GM23338 (cell line): Measurements from ENCODE around the gene SPINK14. TPM values are rescaled to one million over a fixed set of nuclear protein-coding genes. Genes with fewer than 3 reads are reported as not detected.

ENCODE experiments used
- ATAC-seq: fragments of 200-7000 bp; cut with Tn5 transposase; 3 replicates; pipeline ENCODE4 v1.9.1; 2020
- DNase-seq: peaks from one replicate; pipeline ENCODE4 v3.0.0-alpha.2; 2015; ENCODE audit warnings: low spot score
- H2AFZ ChIP-seq: fragments of 200-600 bp; sonication (generic); 2 replicates; pipeline ENCODE4 v1.8.0; 2016; ENCODE audit warnings: antibody characterized with exemption, mild to moderate bottlenecking, moderate library complexity
- H3F3A ChIP-seq: fragments of 200-600 bp; sonication (generic); replicated peaks from 2 replicates; pipeline ENCODE4 v1.8.0; 2017; ENCODE audit warnings: antibody characterized with exemption, mixed run types, low read depth
- H3K27ac ChIP-seq: fragments of 200-600 bp; sonication (generic); 2 replicates; pipeline ENCODE4 v1.6.1; 2016; ENCODE audit warnings: low read depth
- H3K27me3 ChIP-seq: fragments of 200-600 bp; sonication (generic); 2 replicates; pipeline ENCODE4 v1.8.0; 2016; ENCODE audit warnings: mild to moderate bottlenecking, mixed run types, moderate library complexity; ENCODE audit not compliant: insufficient read depth
- H3K36me3 ChIP-seq: fragments of 200-600 bp; sonication (generic); 2 replicates; pipeline ENCODE4 v1.8.0; 2016; ENCODE audit warnings: mild to moderate bottlenecking; ENCODE audit not compliant: insufficient read depth
- H3K4me1 ChIP-seq: fragments of 200-600 bp; sonication (generic); 2 replicates; pipeline ENCODE4 v1.8.0; 2016; ENCODE audit warnings: mild to moderate bottlenecking, moderate library complexity; ENCODE audit not compliant: insufficient read depth
- H3K4me2 ChIP-seq: fragments of 200-600 bp; sonication (generic); 2 replicates; pipeline ENCODE4 v1.7.1; 2017; ENCODE audit warnings: mixed run types
- H3K4me3 ChIP-seq: fragments of 200-600 bp; sonication (generic); 2 replicates; pipeline ENCODE4 v1.6.1; 2016; ENCODE audit warnings: mixed run types
- H3K79me2 ChIP-seq: fragments of 200-600 bp; sonication (generic); replicated peaks from 2 replicates; pipeline ENCODE4 v1.8.0; 2017; ENCODE audit warnings: mild to moderate bottlenecking; ENCODE audit not compliant: insufficient read depth
- H3K9me2 ChIP-seq: fragments of 200-600 bp; sonication (generic); 2 replicates; pipeline ENCODE4 v1.8.0; 2017; ENCODE audit not compliant: insufficient read depth
- H4K20me1 ChIP-seq: fragments of 200-600 bp; sonication (generic); replicated peaks from 2 replicates; pipeline ENCODE4 v1.8.0; 2017; ENCODE audit warnings: mild to moderate bottlenecking; ENCODE audit not compliant: insufficient read depth
- H3K27ac Mint-ChIP-seq: 2 replicates; pipeline ENCODE4 v1.8.0; 2020; ENCODE audit warnings: inconsistent platforms, mild to moderate bottlenecking, moderate library complexity, mixed read lengths
- H3K27me3 Mint-ChIP-seq: 3 replicates; pipeline ENCODE4 v1.8.0; 2022; ENCODE audit warnings: low read depth, mild to moderate bottlenecking, moderate library complexity, mixed read lengths, inconsistent platforms; ENCODE audit not compliant: insufficient read depth, poor library complexity
- H3K36me3 Mint-ChIP-seq: 3 replicates; pipeline ENCODE4 v1.8.0; 2021; ENCODE audit warnings: low read depth, mild to moderate bottlenecking, inconsistent platforms, moderate library complexity, mixed read lengths
- H3K4me1 Mint-ChIP-seq: 3 replicates; pipeline ENCODE4 v1.8.0; 2020; ENCODE audit warnings: mild to moderate bottlenecking, inconsistent platforms, mixed read lengths
- H3K4me3 Mint-ChIP-seq: 3 replicates; pipeline ENCODE4 v1.8.0; 2021; ENCODE audit warnings: moderate library complexity, mild to moderate bottlenecking, inconsistent platforms, mixed read lengths
- H3K9me3 Mint-ChIP-seq: 3 replicates; pipeline ENCODE4 v1.8.0; 2020; ENCODE audit warnings: moderate library complexity, mild to moderate bottlenecking, inconsistent platforms, mixed read lengths
- CREB1 ChIP-seq: fragments of 250-450 bp; sonication (Bioruptor Pico); IDR thresholded peaks from 2 replicates; pipeline ENCODE4 v1.5.0; 2020; ENCODE audit warnings: low read depth, mild to moderate bottlenecking, moderate library complexity
- EZH2 ChIP-seq: fragments of 200-600 bp; sonication (generic); IDR thresholded peaks from one replicate; pipeline ENCODE4 v1.8.0; 2017; ENCODE audit warnings: antibody characterized with exemption, mild to moderate bottlenecking, low read depth; ENCODE audit not compliant: unreplicated experiment
- EZH2phosphoT487 ChIP-seq: fragments of 200-600 bp; sonication (generic); IDR thresholded peaks from one replicate; pipeline ENCODE4 v1.8.1; 2018; ENCODE audit warnings: antibody characterized with exemption; ENCODE audit not compliant: unreplicated experiment
- JUNB ChIP-seq: IDR thresholded peaks from one replicate; pipeline ENCODE4 v1.6.1; 2016; ENCODE audit warnings: antibody characterized with exemption; ENCODE audit not compliant: unreplicated experiment
- NANOG ChIP-seq: IDR thresholded peaks from 2 replicates; pipeline ENCODE4 v1.6.1; 2016; ENCODE audit warnings: antibody characterized with exemption, borderline replicate concordance
- POLR2AphosphoS5 ChIP-seq: IDR thresholded peaks from 2 replicates; pipeline ENCODE4 v1.6.1; 2016; ENCODE audit warnings: antibody characterized with exemption, low read depth
- STAT1 ChIP-seq: IDR thresholded peaks from one replicate; pipeline ENCODE4 v1.6.1; 2016; ENCODE audit warnings: antibody characterized with exemption; ENCODE audit not compliant: unreplicated experiment
- ZNF114 ChIP-seq: fragments of 250-450 bp; sonication (Bioruptor Pico); IDR thresholded peaks from 2 replicates; pipeline ENCODE4 v1.5.0; 2020; ENCODE audit warnings: mild to moderate bottlenecking, moderate library complexity
- ZNF331 ChIP-seq: fragments of 250-450 bp; sonication (Bioruptor Pico); IDR thresholded peaks from 2 replicates; pipeline ENCODE4 v1.5.0; 2020; ENCODE audit warnings: low read depth, mild to moderate bottlenecking, moderate library complexity
- polyA plus RNA-seq: library from polyadenylated mRNA; unstranded; fragments of >200 nt; fragmentation: Nextera tagmentation; extraction: Ambion mirVana; gene quantifications from 2 replicates; pipeline ENCODE4 v1.2.1, GENCODE V29; 2016
- total RNA-seq: library from RNA; depleted of rRNA; stranded (reverse); fragments of >200 nt; shearing (Covaris generic); gene quantifications from 2 replicates; pipeline ENCODE4 v1.2.3, GENCODE V29; 2014
- TF ChIP-seq, protein P1 (sequence below): IDR thresholded peaks from 2 replicates; pipeline ENCODE4 v1.6.1; 2016; ENCODE audit warnings: antibody characterized with exemption
- TF ChIP-seq, protein P2 (sequence below): fragments of 250-450 bp; sonication (Bioruptor Pico); IDR thresholded peaks from 2 replicates; pipeline ENCODE4 v1.5.0; 2020; ENCODE audit warnings: mild to moderate bottlenecking, moderate library complexity
- TF ChIP-seq, protein P3 (sequence below): IDR thresholded peaks from one replicate; pipeline ENCODE4 v1.6.1; 2018; ENCODE audit warnings: antibody characterized with exemption; ENCODE audit not compliant: unreplicated experiment
- TF ChIP-seq, protein P4 (sequence below), 2 experiments: fragments of 200-600 bp in 1 of 2; sonication (generic) in 1 of 2; conservative IDR thresholded peaks; 2 replicates each; pipeline versions ENCODE4 v1.5.1 to v1.6.1; 2016 to 2017; ENCODE audit warnings: antibody characterized with exemption in 2 of 2, low read depth in 2 of 2, mild to moderate bottlenecking in 2 of 2, moderate library complexity in 1 of 2

SPINK14 gene
- total and polyA plus RNA-seq, 2 experiments from 2014 or later = not detected

DNA sequence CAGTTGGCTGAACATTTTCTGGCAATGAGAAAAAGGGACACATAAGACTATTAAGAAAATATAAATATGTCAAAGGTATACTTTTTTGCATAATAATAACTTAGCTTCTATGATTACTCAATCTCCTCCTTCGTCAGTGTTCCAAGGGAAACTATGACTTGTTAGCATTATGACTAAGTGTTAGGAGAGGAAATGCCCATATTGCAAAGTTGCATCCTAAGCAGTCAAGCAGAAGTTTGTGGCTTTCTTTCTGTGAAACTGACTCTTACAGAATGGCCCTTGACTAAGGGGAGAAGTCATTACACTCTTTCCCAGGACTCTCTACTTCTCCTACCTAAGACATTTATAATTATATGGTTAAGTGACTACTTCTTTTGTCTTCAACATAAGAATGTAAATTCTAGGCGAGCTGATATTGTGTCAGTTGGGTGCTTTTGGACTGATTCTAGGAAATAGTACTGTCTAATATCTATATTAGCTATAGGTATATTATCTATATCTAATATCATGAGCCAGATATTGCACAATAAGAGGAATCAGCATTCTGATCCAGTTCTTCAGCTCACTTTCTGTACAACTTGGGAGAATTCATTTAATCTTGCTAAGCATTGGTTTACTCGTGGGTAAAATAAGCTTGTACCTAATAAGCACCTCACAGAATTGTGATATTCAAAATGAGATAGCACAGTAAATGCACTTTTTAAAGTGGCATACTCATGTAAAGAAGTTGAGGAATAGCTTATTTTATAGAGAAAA, 18.1 kb downstream of the SPINK14 start:
- H3K79me2 ChIP-seq = no peaks in the 10 kb centered on the region
- H3K27ac ChIP-seq = no peak overlapping the region
- no peaks in the 10 kb centered on the region for H3K36me3 ChIP-seq
- TF ChIP-seq NANOG = no peak
- no peak for TF ChIP-seq ZNF114 (CRISPR knock-in tag)
- TF ChIP-seq STAT1 = no peak
- TF ChIP-seq POLR2AphosphoS5 = no peak
- no peak for TF ChIP-seq EZH2
- no peak for TF ChIP-seq JUNB
- TF ChIP-seq, protein P1, sequence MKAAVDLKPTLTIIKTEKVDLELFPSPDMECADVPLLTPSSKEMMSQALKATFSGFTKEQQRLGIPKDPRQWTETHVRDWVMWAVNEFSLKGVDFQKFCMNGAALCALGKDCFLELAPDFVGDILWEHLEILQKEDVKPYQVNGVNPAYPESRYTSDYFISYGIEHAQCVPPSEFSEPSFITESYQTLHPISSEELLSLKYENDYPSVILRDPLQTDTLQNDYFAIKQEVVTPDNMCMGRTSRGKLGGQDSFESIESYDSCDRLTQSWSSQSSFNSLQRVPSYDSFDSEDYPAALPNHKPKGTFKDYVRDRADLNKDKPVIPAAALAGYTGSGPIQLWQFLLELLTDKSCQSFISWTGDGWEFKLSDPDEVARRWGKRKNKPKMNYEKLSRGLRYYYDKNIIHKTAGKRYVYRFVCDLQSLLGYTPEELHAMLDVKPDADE = no peak
- TF ChIP-seq, protein P2, sequence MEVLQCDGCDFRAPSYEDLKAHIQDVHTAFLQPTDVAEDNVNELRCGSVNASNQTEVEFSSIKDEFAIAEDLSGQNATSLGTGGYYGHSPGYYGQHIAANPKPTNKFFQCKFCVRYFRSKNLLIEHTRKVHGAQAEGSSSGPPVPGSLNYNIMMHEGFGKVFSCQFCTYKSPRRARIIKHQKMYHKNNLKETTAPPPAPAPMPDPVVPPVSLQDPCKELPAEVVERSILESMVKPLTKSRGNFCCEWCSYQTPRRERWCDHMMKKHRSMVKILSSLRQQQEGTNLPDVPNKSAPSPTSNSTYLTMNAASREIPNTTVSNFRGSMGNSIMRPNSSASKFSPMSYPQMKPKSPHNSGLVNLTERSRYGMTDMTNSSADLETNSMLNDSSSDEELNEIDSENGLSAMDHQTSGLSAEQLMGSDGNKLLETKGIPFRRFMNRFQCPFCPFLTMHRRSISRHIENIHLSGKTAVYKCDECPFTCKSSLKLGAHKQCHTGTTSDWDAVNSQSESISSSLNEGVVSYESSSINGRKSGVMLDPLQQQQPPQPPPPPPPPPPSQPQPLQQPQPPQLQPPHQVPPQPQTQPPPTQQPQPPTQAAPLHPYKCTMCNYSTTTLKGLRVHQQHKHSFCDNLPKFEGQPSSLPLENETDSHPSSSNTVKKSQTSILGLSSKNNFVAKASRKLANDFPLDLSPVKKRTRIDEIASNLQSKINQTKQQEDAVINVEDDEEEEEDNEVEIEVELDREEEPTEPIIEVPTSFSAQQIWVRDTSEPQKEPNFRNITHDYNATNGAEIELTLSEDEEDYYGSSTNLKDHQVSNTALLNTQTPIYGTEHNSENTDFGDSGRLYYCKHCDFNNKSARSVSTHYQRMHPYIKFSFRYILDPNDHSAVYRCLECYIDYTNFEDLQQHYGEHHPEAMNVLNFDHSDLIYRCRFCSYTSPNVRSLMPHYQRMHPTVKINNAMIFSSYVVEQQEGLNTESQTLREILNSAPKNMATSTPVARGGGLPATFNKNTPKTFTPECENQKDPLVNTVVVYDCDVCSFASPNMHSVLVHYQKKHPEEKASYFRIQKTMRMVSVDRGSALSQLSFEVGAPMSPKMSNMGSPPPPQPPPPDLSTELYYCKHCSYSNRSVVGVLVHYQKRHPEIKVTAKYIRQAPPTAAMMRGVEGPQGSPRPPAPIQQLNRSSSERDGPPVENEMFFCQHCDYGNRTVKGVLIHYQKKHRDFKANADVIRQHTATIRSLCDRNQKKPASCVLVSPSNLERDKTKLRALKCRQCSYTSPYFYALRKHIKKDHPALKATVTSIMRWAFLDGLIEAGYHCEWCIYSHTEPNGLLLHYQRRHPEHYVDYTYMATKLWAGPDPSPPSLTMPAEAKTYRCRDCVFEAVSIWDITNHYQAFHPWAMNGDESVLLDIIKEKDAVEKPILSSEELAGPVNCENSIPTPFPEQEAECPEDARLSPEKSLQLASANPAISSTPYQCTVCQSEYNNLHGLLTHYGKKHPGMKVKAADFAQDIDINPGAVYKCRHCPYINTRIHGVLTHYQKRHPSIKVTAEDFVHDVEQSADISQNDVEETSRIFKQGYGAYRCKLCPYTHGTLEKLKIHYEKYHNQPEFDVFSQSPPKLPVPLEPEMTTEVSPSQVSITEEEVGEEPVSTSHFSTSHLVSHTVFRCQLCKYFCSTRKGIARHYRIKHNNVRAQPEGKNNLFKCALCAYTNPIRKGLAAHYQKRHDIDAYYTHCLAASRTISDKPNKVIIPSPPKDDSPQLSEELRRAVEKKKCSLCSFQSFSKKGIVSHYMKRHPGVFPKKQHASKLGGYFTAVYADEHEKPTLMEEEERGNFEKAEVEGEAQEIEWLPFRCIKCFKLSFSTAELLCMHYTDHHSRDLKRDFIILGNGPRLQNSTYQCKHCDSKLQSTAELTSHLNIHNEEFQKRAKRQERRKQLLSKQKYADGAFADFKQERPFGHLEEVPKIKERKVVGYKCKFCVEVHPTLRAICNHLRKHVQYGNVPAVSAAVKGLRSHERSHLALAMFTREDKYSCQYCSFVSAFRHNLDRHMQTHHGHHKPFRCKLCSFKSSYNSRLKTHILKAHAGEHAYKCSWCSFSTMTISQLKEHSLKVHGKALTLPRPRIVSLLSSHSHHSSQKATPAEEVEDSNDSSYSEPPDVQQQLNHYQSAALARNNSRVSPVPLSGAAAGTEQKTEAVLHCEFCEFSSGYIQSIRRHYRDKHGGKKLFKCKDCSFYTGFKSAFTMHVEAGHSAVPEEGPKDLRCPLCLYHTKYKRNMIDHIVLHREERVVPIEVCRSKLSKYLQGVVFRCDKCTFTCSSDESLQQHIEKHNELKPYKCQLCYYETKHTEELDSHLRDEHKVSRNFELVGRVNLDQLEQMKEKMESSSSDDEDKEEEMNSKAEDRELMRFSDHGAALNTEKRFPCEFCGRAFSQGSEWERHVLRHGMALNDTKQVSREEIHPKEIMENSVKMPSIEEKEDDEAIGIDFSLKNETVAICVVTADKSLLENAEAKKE (CRISPR knock-in tag) = no peak
- no peak for TF ChIP-seq ZNF331
- TF ChIP-seq CREB1 = no peak
- TF ChIP-seq, protein P3, sequence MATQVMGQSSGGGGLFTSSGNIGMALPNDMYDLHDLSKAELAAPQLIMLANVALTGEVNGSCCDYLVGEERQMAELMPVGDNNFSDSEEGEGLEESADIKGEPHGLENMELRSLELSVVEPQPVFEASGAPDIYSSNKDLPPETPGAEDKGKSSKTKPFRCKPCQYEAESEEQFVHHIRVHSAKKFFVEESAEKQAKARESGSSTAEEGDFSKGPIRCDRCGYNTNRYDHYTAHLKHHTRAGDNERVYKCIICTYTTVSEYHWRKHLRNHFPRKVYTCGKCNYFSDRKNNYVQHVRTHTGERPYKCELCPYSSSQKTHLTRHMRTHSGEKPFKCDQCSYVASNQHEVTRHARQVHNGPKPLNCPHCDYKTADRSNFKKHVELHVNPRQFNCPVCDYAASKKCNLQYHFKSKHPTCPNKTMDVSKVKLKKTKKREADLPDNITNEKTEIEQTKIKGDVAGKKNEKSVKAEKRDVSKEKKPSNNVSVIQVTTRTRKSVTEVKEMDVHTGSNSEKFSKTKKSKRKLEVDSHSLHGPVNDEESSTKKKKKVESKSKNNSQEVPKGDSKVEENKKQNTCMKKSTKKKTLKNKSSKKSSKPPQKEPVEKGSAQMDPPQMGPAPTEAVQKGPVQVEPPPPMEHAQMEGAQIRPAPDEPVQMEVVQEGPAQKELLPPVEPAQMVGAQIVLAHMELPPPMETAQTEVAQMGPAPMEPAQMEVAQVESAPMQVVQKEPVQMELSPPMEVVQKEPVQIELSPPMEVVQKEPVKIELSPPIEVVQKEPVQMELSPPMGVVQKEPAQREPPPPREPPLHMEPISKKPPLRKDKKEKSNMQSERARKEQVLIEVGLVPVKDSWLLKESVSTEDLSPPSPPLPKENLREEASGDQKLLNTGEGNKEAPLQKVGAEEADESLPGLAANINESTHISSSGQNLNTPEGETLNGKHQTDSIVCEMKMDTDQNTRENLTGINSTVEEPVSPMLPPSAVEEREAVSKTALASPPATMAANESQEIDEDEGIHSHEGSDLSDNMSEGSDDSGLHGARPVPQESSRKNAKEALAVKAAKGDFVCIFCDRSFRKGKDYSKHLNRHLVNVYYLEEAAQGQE = no peak
- TF ChIP-seq, protein P4, sequence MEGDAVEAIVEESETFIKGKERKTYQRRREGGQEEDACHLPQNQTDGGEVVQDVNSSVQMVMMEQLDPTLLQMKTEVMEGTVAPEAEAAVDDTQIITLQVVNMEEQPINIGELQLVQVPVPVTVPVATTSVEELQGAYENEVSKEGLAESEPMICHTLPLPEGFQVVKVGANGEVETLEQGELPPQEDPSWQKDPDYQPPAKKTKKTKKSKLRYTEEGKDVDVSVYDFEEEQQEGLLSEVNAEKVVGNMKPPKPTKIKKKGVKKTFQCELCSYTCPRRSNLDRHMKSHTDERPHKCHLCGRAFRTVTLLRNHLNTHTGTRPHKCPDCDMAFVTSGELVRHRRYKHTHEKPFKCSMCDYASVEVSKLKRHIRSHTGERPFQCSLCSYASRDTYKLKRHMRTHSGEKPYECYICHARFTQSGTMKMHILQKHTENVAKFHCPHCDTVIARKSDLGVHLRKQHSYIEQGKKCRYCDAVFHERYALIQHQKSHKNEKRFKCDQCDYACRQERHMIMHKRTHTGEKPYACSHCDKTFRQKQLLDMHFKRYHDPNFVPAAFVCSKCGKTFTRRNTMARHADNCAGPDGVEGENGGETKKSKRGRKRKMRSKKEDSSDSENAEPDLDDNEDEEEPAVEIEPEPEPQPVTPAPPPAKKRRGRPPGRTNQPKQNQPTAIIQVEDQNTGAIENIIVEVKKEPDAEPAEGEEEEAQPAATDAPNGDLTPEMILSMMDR (conservative IDR thresholded peaks at IDR 0.05; ENCODE audit: low read depth in 2 of 2) = no peak
- TF ChIP-seq EZH2phosphoT487 = no peak
- H2AFZ ChIP-seq = no peak overlapping the region
- Mint-ChIP-seq H3K4me1 (no peaks in the 10 kb centered on the region), H3K4me3 (no peak overlapping the region), H3K36me3 (no peaks in the 10 kb centered on the region), H3K9me3 (no peaks in the 10 kb centered on the region), H3K27ac (no peak overlapping the region), H3K27me3 (no peaks in the 10 kb centered on the region)
- no peaks in the 10 kb centered on the region for H3K9me2 ChIP-seq
- no peak overlapping the region for H3K4me2 ChIP-seq
- H3K4me1 ChIP-seq = no peaks in the 10 kb centered on the region
- DNase-seq (no peak), ATAC-seq (no peak)
- H3K4me3 ChIP-seq = no peak overlapping the region
- H4K20me1 ChIP-seq = no peaks in the 10 kb centered on the region
- no peaks in the 10 kb centered on the region for H3F3A ChIP-seq
- H3K27me3 ChIP-seq = no peaks in the 10 kb centered on the region
